WERI-Rb-1 (cell line): Measurements from ENCODE around the gene CIDEC.

Source experiments
- DNase-seq: peaks from one replicate; pipeline ENCODE4 v3.0.0-alpha.2; 2020
- H3K27ac ChIP-seq: fragments of 250-450 bp; sonication (Bioruptor Pico); 2 replicates; pipeline ENCODE4 v1.5.1; 2020; ENCODE audit warnings: mild to moderate bottlenecking, moderate library complexity
- H3K27me3 ChIP-seq: fragments of 250-450 bp; sonication (Bioruptor Pico); 2 replicates; pipeline ENCODE4 v1.5.1; 2021; ENCODE audit warnings: mild to moderate bottlenecking, low read depth, moderate library complexity; ENCODE audit not compliant: insufficient read depth, severe bottlenecking
- H3K36me3 ChIP-seq: fragments of 250-450 bp; sonication (Bioruptor Pico); 2 replicates; pipeline ENCODE4 v1.5.1; 2020; ENCODE audit warnings: mild to moderate bottlenecking, moderate library complexity
- H3K4me3 ChIP-seq: 2 replicates; pipeline ENCODE4 v1.5.1; 2011; ENCODE audit warnings: low read depth, mild to moderate bottlenecking, control low read depth, low read length
- H3K9me3 ChIP-seq: fragments of 250-450 bp; sonication (Bioruptor Pico); 2 replicates; pipeline ENCODE4 v1.5.1; 2021; ENCODE audit warnings: mild to moderate bottlenecking, moderate library complexity; ENCODE audit not compliant: severe bottlenecking
- TF ChIP-seq, protein P1 (sequence below): IDR thresholded peaks from 2 replicates; pipeline ENCODE4 v1.5.1; 2011; ENCODE audit warnings: low read depth, mild to moderate bottlenecking, control low read depth, inconsistent platforms, low read length

The CIDEC gene

GRCh38 chr3:9912294-9912935 is 32.4 kb upstream of the CIDEC start:
- no peak for DNase-seq
- TF ChIP-seq, protein P1, sequence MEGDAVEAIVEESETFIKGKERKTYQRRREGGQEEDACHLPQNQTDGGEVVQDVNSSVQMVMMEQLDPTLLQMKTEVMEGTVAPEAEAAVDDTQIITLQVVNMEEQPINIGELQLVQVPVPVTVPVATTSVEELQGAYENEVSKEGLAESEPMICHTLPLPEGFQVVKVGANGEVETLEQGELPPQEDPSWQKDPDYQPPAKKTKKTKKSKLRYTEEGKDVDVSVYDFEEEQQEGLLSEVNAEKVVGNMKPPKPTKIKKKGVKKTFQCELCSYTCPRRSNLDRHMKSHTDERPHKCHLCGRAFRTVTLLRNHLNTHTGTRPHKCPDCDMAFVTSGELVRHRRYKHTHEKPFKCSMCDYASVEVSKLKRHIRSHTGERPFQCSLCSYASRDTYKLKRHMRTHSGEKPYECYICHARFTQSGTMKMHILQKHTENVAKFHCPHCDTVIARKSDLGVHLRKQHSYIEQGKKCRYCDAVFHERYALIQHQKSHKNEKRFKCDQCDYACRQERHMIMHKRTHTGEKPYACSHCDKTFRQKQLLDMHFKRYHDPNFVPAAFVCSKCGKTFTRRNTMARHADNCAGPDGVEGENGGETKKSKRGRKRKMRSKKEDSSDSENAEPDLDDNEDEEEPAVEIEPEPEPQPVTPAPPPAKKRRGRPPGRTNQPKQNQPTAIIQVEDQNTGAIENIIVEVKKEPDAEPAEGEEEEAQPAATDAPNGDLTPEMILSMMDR = no peak

DNA sequence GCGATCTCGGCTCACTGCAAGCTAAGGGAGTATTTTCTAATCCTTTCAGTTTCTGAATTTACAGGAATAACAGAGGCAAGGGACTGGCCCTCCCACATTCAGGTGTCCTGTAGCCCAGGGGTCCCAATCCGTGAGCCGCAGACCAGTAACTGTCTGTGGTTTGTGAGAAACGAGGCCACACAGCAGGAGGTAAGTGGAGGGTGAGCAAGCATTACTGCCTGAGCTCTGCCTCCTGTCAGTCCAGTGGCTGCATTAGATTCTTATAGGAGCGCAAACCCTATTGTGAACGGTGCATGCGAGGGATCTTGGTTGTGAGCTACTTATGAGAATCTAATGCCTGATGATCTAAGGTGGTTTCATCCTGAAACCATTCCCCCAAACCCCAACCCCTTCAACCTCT is 31.8 kb upstream of the CIDEC start:
- TF ChIP-seq, protein P1 = no peak
- Histone ChIP-seq H3K27me3 (no peaks in the 10 kb centered on the region), H3K4me3 (no peak overlapping the region), H3K36me3 (no peaks in the 10 kb centered on the region), H3K27ac (no peak overlapping the region), H3K9me3 (peaks cover 5% of the 10 kb centered on the region)
- DNase-seq = no peak

More at GRCh38 chr3:9912294-9912935, 32.4 kb upstream of the CIDEC start:
- H3K27ac ChIP-seq = no peak overlapping the region
- no peaks in the 10 kb centered on the region for H3K27me3 ChIP-seq
- H3K9me3 ChIP-seq = peaks cover 5% of the 10 kb centered on the region
- H3K4me3 ChIP-seq = no peak overlapping the region
- H3K36me3 ChIP-seq = no peaks in the 10 kb centered on the region

DNA sequence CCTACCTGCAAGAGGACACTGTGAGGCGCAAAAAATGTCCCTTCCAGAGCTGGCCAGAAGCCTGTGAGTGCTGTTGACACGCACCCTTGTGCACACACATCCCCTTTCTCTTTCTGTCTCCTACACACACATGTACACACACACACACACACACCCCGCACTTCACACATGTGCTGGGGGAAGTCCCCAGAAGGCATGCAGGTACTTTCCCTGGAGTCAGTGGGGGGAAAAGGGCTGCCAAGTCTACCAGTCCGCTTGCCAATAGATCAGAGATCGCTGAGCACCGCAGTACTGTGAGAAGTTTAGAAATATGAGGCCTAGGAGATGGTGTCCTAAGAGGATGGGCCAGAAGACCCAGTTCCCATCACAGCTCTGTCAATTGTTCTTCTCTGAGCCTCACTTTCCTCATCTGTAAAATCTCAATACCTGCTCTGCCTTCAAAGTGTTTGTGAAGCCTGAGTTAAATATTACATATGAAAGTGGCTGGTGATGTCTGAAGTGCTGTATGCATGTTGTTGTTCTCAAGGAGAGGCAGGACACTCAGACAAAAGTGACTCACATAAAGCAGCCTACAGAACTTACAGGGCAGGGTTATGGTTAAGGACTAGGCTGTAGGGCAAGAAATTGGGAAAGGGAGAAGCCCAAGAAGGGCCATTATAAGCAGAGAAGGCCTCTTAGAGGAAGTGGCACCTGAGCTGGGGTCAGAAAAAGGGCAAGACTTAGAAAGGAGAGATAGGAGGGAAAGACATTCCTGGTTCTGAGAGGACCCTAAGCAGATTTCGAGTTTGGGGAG is 29.4 kb upstream of the CIDEC start:
- H3K27me3 ChIP-seq = no peaks in the 10 kb centered on the region
- DNase-seq = no peak
- TF ChIP-seq, protein P1 = no peak
- no peaks in the 10 kb centered on the region for H3K36me3 ChIP-seq
- no peak overlapping the region for H3K4me3 ChIP-seq
- no peak overlapping the region for H3K27ac ChIP-seq
- peaks cover 5% of the 10 kb centered on the region for H3K9me3 ChIP-seq

- DNase-seq = no peak
These were observed 28.2 kb upstream of the CIDEC start for GRCh38 chr3:9908286-9908685.

GRCh38 chr3:9906480-9906879 is 26.4 kb upstream of the CIDEC start:
- DNase-seq = no peak
- no peaks in the 10 kb centered on the region for H3K27me3 ChIP-seq
- TF ChIP-seq, protein P1 = no peak

More at GRCh38 chr3:9908286-9908685, 28.2 kb upstream of the CIDEC start:
- H3K27me3 ChIP-seq = no peaks in the 10 kb centered on the region
- TF ChIP-seq, protein P1 = no peak
- no peak overlapping the region for H3K27ac ChIP-seq
- peaks cover 5% of the 10 kb centered on the region for H3K9me3 ChIP-seq
- no peak overlapping the region for H3K4me3 ChIP-seq
- H3K36me3 ChIP-seq = no peaks in the 10 kb centered on the region

More at GRCh38 chr3:9906480-9906879, 26.4 kb upstream of the CIDEC start:
- H3K36me3 ChIP-seq = no peaks in the 10 kb centered on the region
- no peak overlapping the region for H3K4me3 ChIP-seq
- no peaks in the 10 kb centered on the region for H3K9me3 ChIP-seq
- no peak overlapping the region for H3K27ac ChIP-seq
